ENCODE measurements around the gene BAZ2B. TPM values are rescaled to one million over a fixed set of nuclear protein-coding genes. Genes with fewer than 3 reads are reported as not detected.

BAZ2B gene
- total and polyA plus RNA-seq, 2 donors (not counting 3 experiments of a cell fraction or from before 2014, with no cell fraction given) = 22.1 to 73.8 TPM

DNA sequence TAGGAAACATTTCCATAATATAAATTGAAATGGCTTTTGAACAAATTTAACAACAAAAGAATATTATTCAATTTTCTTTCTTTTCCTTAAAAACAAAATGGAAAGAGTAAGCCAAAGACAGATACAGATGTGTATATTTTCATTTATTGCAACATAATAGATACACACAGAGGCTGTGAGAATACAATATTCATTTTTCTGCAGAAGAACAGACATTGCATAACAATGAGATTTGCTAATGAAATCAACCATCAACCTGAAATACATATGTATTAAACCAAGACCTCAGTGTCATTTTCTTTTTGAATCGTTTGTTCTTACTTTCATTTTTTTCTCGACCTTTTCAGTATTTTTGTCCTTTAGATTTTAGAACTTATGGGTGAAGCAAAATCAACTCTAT, 95.1 kb downstream of the BAZ2B start:
- no TSS peak for BruUV-seq (replicated peaks)
- no peak overlapping the region for H3K27ac ChIP-seq (ENCODE audit: insufficient read depth, low read depth, low read length)
- no peak overlapping the region for H2AFZ ChIP-seq (ENCODE audit: low read depth, low read length)
- H3K9ac ChIP-seq (replicated peaks; ENCODE audit: extremely low read depth, insufficient read depth, low read length) = no peak overlapping the region
- POLR2A ChIA-PET = no interaction called here
- no peak overlapping the region for H3K4me3 ChIP-seq (replicated peaks in 1 of 3; ENCODE audit: insufficient read depth in 1 of 3, low read depth in 1 of 3, low read length in 3 of 3)
- no peaks in the 10 kb centered on the region for H3K27me3 ChIP-seq (ENCODE audit: control insufficient read depth in 2 of 2, insufficient read depth in 2 of 2, low read length in 2 of 2)
- no peaks in the 10 kb centered on the region for H3K9me1 ChIP-seq (replicated peaks; ENCODE audit: control insufficient read depth, extremely low read depth, insufficient read depth, low read length)
- no peaks in the 10 kb centered on the region for H4K20me1 ChIP-seq (replicated peaks; ENCODE audit: control insufficient read depth, extremely low read depth, insufficient read depth, low read length)
- CTCF ChIA-PET = no interaction called here
- DNase-seq (ENCODE audit: low read depth, low spot score) = no peak
- no peaks in the 10 kb centered on the region for H3K79me2 ChIP-seq (ENCODE audit: control insufficient read depth, insufficient read depth, low read length)
- no peak for FAIRE-seq
- H3K36me3 ChIP-seq (ENCODE audit: control insufficient read depth in 2 of 2, extremely low read depth in 1 of 2, insufficient read depth in 2 of 2, low read length in 2 of 2) = no peaks in the 10 kb centered on the region
- dilution Hi-C loops (cut with MboI; ENCODE audit: extremely low pct_ligation_motif_present, low sequenced_read_pairs) (no loop called here), intact Hi-C loops (cut with micrococcal nuclease) (no loop called here)
- H3K4me1 ChIP-seq (ENCODE audit: control insufficient read depth, extremely low read depth, insufficient read depth, low read length) = peaks cover 8% of the 10 kb centered on the region
- no peaks in the 10 kb centered on the region for H3K9me3 ChIP-seq (replicated peaks; ENCODE audit: control insufficient read depth, insufficient read depth, low read length)
- H3K4me2 ChIP-seq (ENCODE audit: insufficient read depth, low read length) = no peak overlapping the region
- TF ChIP-seq, protein P1, sequence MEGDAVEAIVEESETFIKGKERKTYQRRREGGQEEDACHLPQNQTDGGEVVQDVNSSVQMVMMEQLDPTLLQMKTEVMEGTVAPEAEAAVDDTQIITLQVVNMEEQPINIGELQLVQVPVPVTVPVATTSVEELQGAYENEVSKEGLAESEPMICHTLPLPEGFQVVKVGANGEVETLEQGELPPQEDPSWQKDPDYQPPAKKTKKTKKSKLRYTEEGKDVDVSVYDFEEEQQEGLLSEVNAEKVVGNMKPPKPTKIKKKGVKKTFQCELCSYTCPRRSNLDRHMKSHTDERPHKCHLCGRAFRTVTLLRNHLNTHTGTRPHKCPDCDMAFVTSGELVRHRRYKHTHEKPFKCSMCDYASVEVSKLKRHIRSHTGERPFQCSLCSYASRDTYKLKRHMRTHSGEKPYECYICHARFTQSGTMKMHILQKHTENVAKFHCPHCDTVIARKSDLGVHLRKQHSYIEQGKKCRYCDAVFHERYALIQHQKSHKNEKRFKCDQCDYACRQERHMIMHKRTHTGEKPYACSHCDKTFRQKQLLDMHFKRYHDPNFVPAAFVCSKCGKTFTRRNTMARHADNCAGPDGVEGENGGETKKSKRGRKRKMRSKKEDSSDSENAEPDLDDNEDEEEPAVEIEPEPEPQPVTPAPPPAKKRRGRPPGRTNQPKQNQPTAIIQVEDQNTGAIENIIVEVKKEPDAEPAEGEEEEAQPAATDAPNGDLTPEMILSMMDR (IDR thresholded peaks at IDR 0.05; ENCODE audit: extremely low read depth in 1 of 2, insufficient read depth in 1 of 2, low read depth in 1 of 2, low read length in 2 of 2) = no peak
- TF ChIP-seq, protein P2, sequence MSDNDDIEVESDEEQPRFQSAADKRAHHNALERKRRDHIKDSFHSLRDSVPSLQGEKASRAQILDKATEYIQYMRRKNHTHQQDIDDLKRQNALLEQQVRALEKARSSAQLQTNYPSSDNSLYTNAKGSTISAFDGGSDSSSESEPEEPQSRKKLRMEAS (IDR thresholded peaks at IDR 0.05; ENCODE audit: insufficient read depth, insufficient read length) = no peak
- TF ChIP-seq POLR2A (IDR thresholded peaks at IDR 0.05; ENCODE audit: low read depth, low read length) = no peak
- TF ChIP-seq POLR2AphosphoS5 (IDR thresholded peaks at IDR 0.05; ENCODE audit: insufficient read depth, low read depth, low read length) = no peak

DNA sequence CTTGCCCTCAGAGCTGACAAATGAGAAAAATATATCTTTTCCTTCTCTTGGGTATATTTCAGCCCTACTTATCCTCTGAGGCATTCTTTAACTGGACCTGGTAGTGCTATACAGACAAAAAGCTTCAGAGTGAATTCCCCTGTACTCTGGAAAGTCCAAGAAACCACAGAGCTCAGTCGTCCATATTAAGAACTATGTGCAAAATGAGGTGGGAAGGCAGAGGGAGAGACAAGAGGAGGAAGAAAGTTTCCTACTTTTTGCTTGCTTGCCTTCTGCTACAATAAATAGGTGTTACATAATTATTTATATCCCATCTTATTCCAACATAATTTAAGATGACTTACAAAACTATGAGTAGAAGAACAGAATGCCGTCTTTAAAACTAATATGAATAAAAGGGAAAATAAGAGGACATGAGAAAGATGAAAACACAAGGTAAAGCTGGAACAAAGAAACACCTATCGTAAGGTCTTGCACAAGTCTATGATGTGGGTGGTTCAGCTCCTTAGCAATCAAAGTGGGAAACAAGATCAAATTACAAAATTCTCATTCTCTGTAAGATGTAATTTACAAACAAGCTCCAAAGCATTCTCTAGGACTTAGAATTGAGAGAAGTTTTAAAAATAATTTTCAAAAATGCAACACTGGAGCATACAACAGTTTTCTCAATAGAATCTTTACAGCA, 97.9 kb downstream of the BAZ2B start:
- no peak overlapping the region for H2AFZ ChIP-seq (ENCODE audit: low read depth, low read length)
- H3K4me3 ChIP-seq (replicated peaks in 1 of 3; ENCODE audit: insufficient read depth in 1 of 3, low read depth in 1 of 3, low read length in 3 of 3) = no peak overlapping the region
- ChIA-PET CTCF (interaction anchor here (1.4 kb wide), 1 partner anchor 38 kb away, joined by 3 read pairs; no protein-coding TSS in a partner anchor), POLR2A (interaction anchor here (1.0 kb wide), 1 partner anchor 194 kb away, joined by 4 read pairs; the partner anchor contains the start of gene MARCHF7)
- dilution Hi-C loops (cut with MboI; ENCODE audit: extremely low pct_ligation_motif_present, low sequenced_read_pairs) = no loop called here
- H3K79me2 ChIP-seq (ENCODE audit: control insufficient read depth, insufficient read depth, low read length) = peaks cover 4% of the 10 kb centered on the region
- peaks cover 18% of the 10 kb centered on the region for H3K4me1 ChIP-seq (ENCODE audit: control insufficient read depth, extremely low read depth, insufficient read depth, low read length)
- H3K27ac ChIP-seq (ENCODE audit: insufficient read depth, low read depth, low read length) = no peak overlapping the region
- BruUV-seq (replicated peaks) = no TSS peak
- H4K20me1 ChIP-seq (replicated peaks; ENCODE audit: control insufficient read depth, extremely low read depth, insufficient read depth, low read length) = no peaks in the 10 kb centered on the region
- DNase-seq (ENCODE audit: low read depth, low spot score) (no peak), FAIRE-seq (no peak)
- H3K36me3 ChIP-seq (ENCODE audit: control insufficient read depth in 2 of 2, extremely low read depth in 1 of 2, insufficient read depth in 2 of 2, low read length in 2 of 2) = no peaks in the 10 kb centered on the region
- no peaks in the 10 kb centered on the region for H3K9me1 ChIP-seq (replicated peaks; ENCODE audit: control insufficient read depth, extremely low read depth, insufficient read depth, low read length)
- intact Hi-C loops (cut with micrococcal nuclease) = no loop called here
- H3K27me3 ChIP-seq (ENCODE audit: control insufficient read depth in 2 of 2, insufficient read depth in 2 of 2, low read length in 2 of 2) = no peaks in the 10 kb centered on the region
- H3K9me3 ChIP-seq (replicated peaks; ENCODE audit: control insufficient read depth, insufficient read depth, low read length) = no peaks in the 10 kb centered on the region
- H3K9ac ChIP-seq (replicated peaks; ENCODE audit: extremely low read depth, insufficient read depth, low read length) = no peak overlapping the region
- H3K4me2 ChIP-seq (ENCODE audit: insufficient read depth, low read length) = no peak overlapping the region
- TF ChIP-seq JUN (IDR thresholded peaks at IDR 0.05; ENCODE audit: borderline replicate concordance, insufficient read depth, insufficient read length, low read depth) (no peak), POLR2A (IDR thresholded peaks at IDR 0.05; ENCODE audit: low read depth, low read length) (no peak), MYC (IDR thresholded peaks at IDR 0.05; ENCODE audit: low read depth, low read length) (no peak), GATA2 (IDR thresholded peaks at IDR 0.05; ENCODE audit: insufficient read depth, insufficient read length, low read depth, low read length) (no peak), POLR2AphosphoS5 (IDR thresholded peaks at IDR 0.05; ENCODE audit: insufficient read depth, low read depth, low read length) (no peak), EZH2 (IDR thresholded peaks at IDR 0.05; ENCODE audit: borderline replicate concordance, low read depth, low read length, severe bottlenecking) (no peak), FOS (IDR thresholded peaks at IDR 0.05; ENCODE audit: borderline replicate concordance, insufficient read depth, low read length) (no peak)
- TF ChIP-seq, protein P2 (IDR thresholded peaks at IDR 0.05; ENCODE audit: insufficient read depth, insufficient read length) = no peak
- TF ChIP-seq, protein P1 (IDR thresholded peaks at IDR 0.05; ENCODE audit: extremely low read depth in 1 of 2, insufficient read depth in 1 of 2, low read depth in 1 of 2, low read length in 2 of 2) = no peak

Data from endothelial cell of umbilical vein (primary cell).